Endothelial cell of umbilical vein (primary cell): Measurements from ENCODE around the gene SLFN13. TPM values are rescaled to one million over a fixed set of nuclear protein-coding genes. Genes with fewer than 3 reads are reported as not detected.

ENCODE experiments used
- BruUV-seq: library from RNA; stranded (reverse); fragments of 400-500 nt; replicated peaks from 2 replicates; lab custom pipeline; 2021; lab: Mats Ljungman, UMichigan
- CTCF ChIA-PET: fragments of 300-600, 350-600 bp; sonication (Branson Sonifier 250); formaldehyde crosslinking; loops from one replicate; lab custom pipeline; 2021; ENCODE audit warnings: antibody characterized with exemption, inconsistent platforms; lab: Charles Lee
- POLR2A ChIA-PET: fragments of 300-600, 350-600 bp; sonication (Branson Sonifier 250); formaldehyde crosslinking; loops from one replicate; lab custom pipeline; 2021; ENCODE audit warnings: antibody characterized with exemption, inconsistent platforms; lab: Charles Lee
- DNase-seq: peaks from one replicate; pipeline ENCODE4 v3.0.0-alpha.2; 2011; ENCODE audit warnings: low read depth, low spot score
- FAIRE-seq: peaks from 2 replicates; lab custom pipeline; 2011; peaks lifted over from hg19 to GRCh38; lab: Jason Lieb, UNC
- H2AFZ ChIP-seq: 2 replicates; pipeline ENCODE4 v1.6.0; 2012; ENCODE audit warnings: low read depth, low read length, control low read depth, inconsistent platforms
- H3K27ac ChIP-seq: 2 replicates; pipeline ENCODE4 v1.5.1; 2011; ENCODE audit warnings: low read depth, mild to moderate bottlenecking, control low read depth, low read length, moderate library complexity; ENCODE audit not compliant: insufficient read depth
- H3K27me3 ChIP-seq, 2 experiments: 2 replicates each; pipeline versions ENCODE4 v1.6.0 to v1.6.1; 2011; ENCODE audit warnings: low read length in 2 of 2, mixed read lengths in 1 of 2; ENCODE audit not compliant: control insufficient read depth in 2 of 2, insufficient read depth in 2 of 2
- H3K36me3 ChIP-seq, 2 experiments: 2 replicates in 1 of 2; 3 replicates in 1 of 2; pipeline ENCODE4 v1.5.1; 2011; ENCODE audit warnings: low read length in 2 of 2, mild to moderate bottlenecking in 1 of 2, moderate library complexity in 1 of 2; ENCODE audit not compliant: control insufficient read depth in 2 of 2, insufficient read depth in 2 of 2; ENCODE audit errors: extremely low read depth in 1 of 2
- H3K4me1 ChIP-seq: 3 replicates; pipeline ENCODE4 v1.5.1; 2011; ENCODE audit warnings: mild to moderate bottlenecking, low read length; ENCODE audit not compliant: control insufficient read depth, insufficient read depth; ENCODE audit errors: extremely low read depth
- H3K4me2 ChIP-seq: 2 replicates; pipeline ENCODE4 v1.6.1; 2011; ENCODE audit warnings: low read length, control low read depth, mixed read lengths; ENCODE audit not compliant: insufficient read depth
- H3K4me3 ChIP-seq, 3 experiments: fragments of 200-600 bp in 1 of 3; sonication (generic), shearing (Covaris generic) in 1 of 3; replicated peaks in 1 of 3; 2 replicates each; pipeline ENCODE4 v1.5.1; 2011 to 2016; ENCODE audit warnings: control low read depth in 3 of 3, low read length in 3 of 3, mild to moderate bottlenecking in 2 of 3, inconsistent platforms in 1 of 3, low read depth in 1 of 3, moderate library complexity in 1 of 3; ENCODE audit not compliant: insufficient read depth in 1 of 3
- H3K79me2 ChIP-seq: 2 replicates; pipeline ENCODE4 v1.6.0; 2012; ENCODE audit warnings: low read length, inconsistent platforms; ENCODE audit not compliant: control insufficient read depth, insufficient read depth
- H3K9ac ChIP-seq: replicated peaks from 2 replicates; pipeline ENCODE3; 2011; ENCODE audit warnings: low read length, control low read depth; ENCODE audit not compliant: insufficient read depth; ENCODE audit errors: extremely low read depth
- H3K9me1 ChIP-seq: replicated peaks from 3 replicates; pipeline ENCODE4 v1.6.0; 2011; ENCODE audit warnings: mild to moderate bottlenecking, low read length; ENCODE audit not compliant: control insufficient read depth, insufficient read depth; ENCODE audit errors: extremely low read depth
- H3K9me3 ChIP-seq: replicated peaks from 2 replicates; pipeline ENCODE4 v1.5.1; 2012; ENCODE audit warnings: low read length, inconsistent platforms; ENCODE audit not compliant: control insufficient read depth, insufficient read depth
- H4K20me1 ChIP-seq: replicated peaks from 2 replicates; pipeline ENCODE3; 2011; ENCODE audit warnings: mild to moderate bottlenecking, low read length; ENCODE audit not compliant: control insufficient read depth, insufficient read depth; ENCODE audit errors: extremely low read depth
- EZH2 ChIP-seq: IDR thresholded peaks from 2 replicates; pipeline ENCODE4 v1.6.1; 2012; ENCODE audit warnings: borderline replicate concordance, low read depth, mild to moderate bottlenecking, moderate library complexity, low read length, inconsistent platforms; ENCODE audit not compliant: severe bottlenecking
- FOS ChIP-seq: IDR thresholded peaks from 2 replicates; pipeline ENCODE4 v1.6.1; 2011; ENCODE audit warnings: mild to moderate bottlenecking, low read length, moderate library complexity, borderline replicate concordance; ENCODE audit not compliant: insufficient read depth
- GATA2 ChIP-seq: IDR thresholded peaks from 2 replicates; pipeline ENCODE4 v1.7.0; 2011; ENCODE audit warnings: low read depth, mild to moderate bottlenecking, moderate library complexity, mixed read lengths, low read length; ENCODE audit not compliant: insufficient read length, insufficient read depth
- JUN ChIP-seq: IDR thresholded peaks from 2 replicates; pipeline ENCODE4 v1.6.1; 2011; ENCODE audit warnings: borderline replicate concordance, low read depth; ENCODE audit not compliant: insufficient read length, insufficient read depth
- MYC ChIP-seq: IDR thresholded peaks from one replicate; pipeline ENCODE4 v1.6.1; 2011; ENCODE audit warnings: mild to moderate bottlenecking, low read depth, low read length
- POLR2A ChIP-seq: IDR thresholded peaks from 2 replicates; pipeline ENCODE4 v1.6.1; 2012; ENCODE audit warnings: low read depth, mild to moderate bottlenecking, control low read depth, low read length
- POLR2AphosphoS5 ChIP-seq: IDR thresholded peaks from 2 replicates; pipeline ENCODE4 v1.6.1; 2012; ENCODE audit warnings: low read depth, mild to moderate bottlenecking, control low read depth, low read length, moderate library complexity; ENCODE audit not compliant: insufficient read depth
- dilution Hi-C: fragments of 300-500 bp; cut with MboI; formaldehyde crosslinking; loops from one replicate; pipeline ENCODE4 v1.15.0; 2019; ENCODE audit warnings: low sequenced_read_pairs; ENCODE audit not compliant: extremely low pct_ligation_motif_present
- intact Hi-C: fragments of 100-400 bp; cut with micrococcal nuclease; formaldehyde crosslinking; loops from one replicate; pipeline ENCODE4 v1.10.0; 2022
- polyA plus RNA-seq, 4 experiments: library from polyadenylated mRNA; depleted of rRNA in 3 of 4; stranded (reverse) in 3 of 4; unstranded in 1 of 4; fragments of >200 nt; gene quantifications; 2 replicates each; pipeline versions ENCODE4 v1.2.1 to v1.2.3, GENCODE V29; 2011 to 2012; ENCODE audit warnings: missing spikeins in 1 of 4
- total RNA-seq: library from RNA; stranded (reverse); gene quantifications from 2 replicates; pipeline ENCODE4 v1.2.3, GENCODE V29; 2021
- TF ChIP-seq, protein P1 (sequence below): IDR thresholded peaks from 2 replicates; pipeline ENCODE4 v1.6.1; 2011; ENCODE audit not compliant: insufficient read depth, insufficient read length
- TF ChIP-seq, protein P2 (sequence below), 2 donors: IDR thresholded peaks; 1 replicate in 1 of 2; 2 replicates in 1 of 2; pipeline ENCODE4 v1.5.1; 2011; ENCODE audit warnings: low read length in 2 of 2, mild to moderate bottlenecking in 2 of 2, moderate library complexity in 2 of 2, control low read depth in 1 of 2, inconsistent platforms in 1 of 2, low read depth in 1 of 2; ENCODE audit not compliant: insufficient read depth in 1 of 2; ENCODE audit errors: extremely low read depth in 1 of 2

Gene SLFN13
- total and polyA plus RNA-seq, 2 donors (not counting 3 experiments of a cell fraction or from before 2014, with no cell fraction given): 2.3 to 13.7 TPM

DNA sequence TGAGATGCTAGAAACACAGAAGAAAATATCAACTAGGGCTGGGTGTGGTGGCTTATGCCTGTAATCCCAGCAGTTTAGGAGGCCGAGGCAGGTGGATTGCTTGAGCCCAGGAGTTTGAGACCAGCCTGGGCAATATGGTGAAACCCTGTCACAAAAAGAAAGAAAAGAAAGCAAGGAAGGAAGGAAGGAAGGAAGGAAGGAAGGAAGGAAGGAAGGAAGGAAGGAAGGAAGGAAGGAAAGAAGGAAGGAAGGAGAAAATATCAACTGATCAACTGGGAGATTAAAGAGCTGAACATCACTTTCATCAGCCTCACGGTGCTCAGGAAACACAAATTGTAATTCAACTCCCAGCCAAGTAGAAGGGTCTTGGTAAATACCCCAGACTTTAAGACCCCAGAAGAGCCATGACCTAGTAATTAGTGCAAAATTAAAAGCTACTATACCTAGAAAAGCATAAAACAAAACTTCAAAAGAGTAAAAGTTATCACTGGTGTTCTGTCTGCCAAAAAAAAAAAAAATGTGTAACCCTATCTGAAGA is 27.8 kb upstream of the SLFN13 start:
- CTCF ChIA-PET: interaction anchor here (1.4 kb wide), 1 partner anchor 57 kb away, joined by 3 read pairs; no protein-coding TSS in a partner anchor
- POLR2A ChIA-PET: no interaction called here
- H3K9me3 ChIP-seq: no peaks in the 10 kb centered on the region
- H3K9ac ChIP-seq: no peak overlapping the region
- DNase-seq (no peak), FAIRE-seq (no peak)
- H3K36me3 ChIP-seq: no peaks in the 10 kb centered on the region
- no peak overlapping the region for H3K4me2 ChIP-seq
- H2AFZ ChIP-seq: no peak overlapping the region
- H3K9me1 ChIP-seq: no peaks in the 10 kb centered on the region
- no peak overlapping the region for H3K27ac ChIP-seq
- H3K79me2 ChIP-seq: no peaks in the 10 kb centered on the region
- no peaks in the 10 kb centered on the region for H3K4me1 ChIP-seq
- BruUV-seq: no TSS peak
- peaks cover 29 to 41% of the 10 kb centered on the region in 2 experiments for H3K27me3 ChIP-seq
- H3K4me3 ChIP-seq: no peak overlapping the region
- dilution Hi-C loops (no loop called here), intact Hi-C loops (no loop called here)
- no peaks in the 10 kb centered on the region for H4K20me1 ChIP-seq
- TF ChIP-seq MYC (no peak), FOS (no peak), EZH2 (no peak), POLR2A (no peak), GATA2 (no peak), JUN (no peak), POLR2AphosphoS5 (no peak)
- TF ChIP-seq, protein P1, sequence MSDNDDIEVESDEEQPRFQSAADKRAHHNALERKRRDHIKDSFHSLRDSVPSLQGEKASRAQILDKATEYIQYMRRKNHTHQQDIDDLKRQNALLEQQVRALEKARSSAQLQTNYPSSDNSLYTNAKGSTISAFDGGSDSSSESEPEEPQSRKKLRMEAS: no peak
- TF ChIP-seq, protein P2, sequence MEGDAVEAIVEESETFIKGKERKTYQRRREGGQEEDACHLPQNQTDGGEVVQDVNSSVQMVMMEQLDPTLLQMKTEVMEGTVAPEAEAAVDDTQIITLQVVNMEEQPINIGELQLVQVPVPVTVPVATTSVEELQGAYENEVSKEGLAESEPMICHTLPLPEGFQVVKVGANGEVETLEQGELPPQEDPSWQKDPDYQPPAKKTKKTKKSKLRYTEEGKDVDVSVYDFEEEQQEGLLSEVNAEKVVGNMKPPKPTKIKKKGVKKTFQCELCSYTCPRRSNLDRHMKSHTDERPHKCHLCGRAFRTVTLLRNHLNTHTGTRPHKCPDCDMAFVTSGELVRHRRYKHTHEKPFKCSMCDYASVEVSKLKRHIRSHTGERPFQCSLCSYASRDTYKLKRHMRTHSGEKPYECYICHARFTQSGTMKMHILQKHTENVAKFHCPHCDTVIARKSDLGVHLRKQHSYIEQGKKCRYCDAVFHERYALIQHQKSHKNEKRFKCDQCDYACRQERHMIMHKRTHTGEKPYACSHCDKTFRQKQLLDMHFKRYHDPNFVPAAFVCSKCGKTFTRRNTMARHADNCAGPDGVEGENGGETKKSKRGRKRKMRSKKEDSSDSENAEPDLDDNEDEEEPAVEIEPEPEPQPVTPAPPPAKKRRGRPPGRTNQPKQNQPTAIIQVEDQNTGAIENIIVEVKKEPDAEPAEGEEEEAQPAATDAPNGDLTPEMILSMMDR (IDR thresholded peaks at IDR 0.05; ENCODE audit: extremely low read depth in 1 of 2, insufficient read depth in 1 of 2, low read depth in 1 of 2, low read length in 2 of 2): no peak
